Right atrium auricular region (tissue), 2 donors: ENCODE results near the gene GRM8. TPM values are rescaled to one million over a fixed set of nuclear protein-coding genes. Genes with fewer than 3 reads are reported as not detected.
"Not testable (repeated sequence)": the region's sequence is repeated elsewhere in the genome, so short reads cannot be mapped to it uniquely, and the experiment has no call there.

Experiments
- DNase-seq: peaks from one replicate; pipeline ENCODE4 v3.0.0-alpha.2; 2019; ENCODE audit warnings: low spot score
- H3K27ac ChIP-seq, 2 donors: fragments of 200-600 bp; sonication (generic); 1 replicate in 1 of 2; 2 replicates in 1 of 2; pipeline ENCODE4 v1.5.1; 2016 to 2019
- H3K27me3 ChIP-seq, 2 donors: fragments of 200-600 bp; sonication (generic); one replicate each; pipeline versions ENCODE4 v1.5.1 to v1.6.0; 2017 to 2019
- H3K36me3 ChIP-seq: fragments of 200-600 bp; sonication (generic); one replicate; pipeline ENCODE4 v1.5.1; 2016
- H3K4me1 ChIP-seq, 2 donors: fragments of 200-600 bp; sonication (generic); one replicate each; pipeline versions ENCODE4 v1.5.1 to v1.6.0; 2017 to 2019
- H3K4me3 ChIP-seq, 2 donors: fragments of 200-600 bp; sonication (generic); 1 replicate in 1 of 2; 2 replicates in 1 of 2; pipeline ENCODE4 v1.5.1; 2017 to 2019; ENCODE audit warnings: mild to moderate bottlenecking in 1 of 2, moderate library complexity in 1 of 2
- H3K9me3 ChIP-seq, 2 donors: fragments of 200-600 bp; sonication (generic); one replicate each; pipeline ENCODE4 v1.5.1; 2019
- CTCF ChIP-seq, 2 donors: fragments of 200-600 bp; sonication (generic); IDR thresholded peaks; one replicate each; pipeline ENCODE4 v1.5.1; 2019; ENCODE audit warnings: antibody characterized with exemption in 2 of 2
- total RNA-seq, 2 donors: library from RNA; depleted of rRNA; stranded (reverse); fragments of >200 nt; gene quantifications; one replicate each; pipeline ENCODE4 v1.1.0, GENCODE V29; 2016

GRM8 gene
- total RNA-seq, 2 donors from 2014 or later: not detected

- DNase-seq: no peak
- Histone ChIP-seq H3K27ac (no peak overlapping the region), H3K9me3 (no peaks in the 10 kb centered on the region), H3K27me3 (no peaks in the 10 kb centered on the region), H3K4me1 (no peaks in the 10 kb centered on the region), H3K4me3 (no peak overlapping the region), H3K36me3 (no peaks in the 10 kb centered on the region)
- no peak for TF ChIP-seq CTCF (IDR thresholded peaks at IDR 0.05)
Measured at GRCh38 chr7:126686474-126686873, 566.3 kb downstream of the GRM8 start.

GRCh38 chr7:126685596-126685995, 567.1 kb downstream of the GRM8 start:
- H3K27ac ChIP-seq: no peak overlapping the region

GRCh38 chr7:126685018-126685573, 567.6 kb downstream of the GRM8 start:
- H3K4me3 ChIP-seq: no peak overlapping the region
- H3K27me3 ChIP-seq: no peaks in the 10 kb centered on the region
- H3K4me1 ChIP-seq: no peaks in the 10 kb centered on the region
- no peak for DNase-seq
- no peak overlapping the region for H3K27ac ChIP-seq
- no peaks in the 10 kb centered on the region for H3K9me3 ChIP-seq
- TF ChIP-seq CTCF (IDR thresholded peaks at IDR 0.05): no peak
- no peaks in the 10 kb centered on the region for H3K36me3 ChIP-seq

More at GRCh38 chr7:126685596-126685995, 567.1 kb downstream of the GRM8 start:
- no peak for DNase-seq
- no peak for TF ChIP-seq CTCF (IDR thresholded peaks at IDR 0.05)
- H3K4me3 ChIP-seq: no peak overlapping the region
- H3K36me3 ChIP-seq: no peaks in the 10 kb centered on the region
- no peaks in the 10 kb centered on the region for H3K9me3 ChIP-seq
- no peaks in the 10 kb centered on the region for H3K27me3 ChIP-seq
- no peaks in the 10 kb centered on the region for H3K4me1 ChIP-seq

- Histone ChIP-seq H3K4me3 (no peak overlapping the region), H3K36me3 (no peaks in the 10 kb centered on the region), H3K9me3 (no peaks in the 10 kb centered on the region), H3K4me1 (no peaks in the 10 kb centered on the region), H3K27me3 (no peaks in the 10 kb centered on the region), H3K27ac (no peak overlapping the region)
- no peak for TF ChIP-seq CTCF (IDR thresholded peaks at IDR 0.05)
- no peak for DNase-seq
Measured at GRCh38 chr7:126682176-126682575, 570.6 kb downstream of the GRM8 start.

GRCh38 chr7:126668762-126669161, 584.0 kb downstream of the GRM8 start:
- not testable (repeated sequence) for H3K36me3 ChIP-seq, DNase-seq, H3K27ac ChIP-seq, H3K4me3 ChIP-seq, H3K27me3 ChIP-seq, H3K9me3 ChIP-seq, H3K4me1 ChIP-seq

- DNase-seq: no peak
- Histone ChIP-seq H3K9me3 (peaks cover 0 to 3% of the 10 kb centered on the region in 2 donors), H3K4me3 (no peak overlapping the region), H3K36me3 (no peaks in the 10 kb centered on the region), H3K27ac (no peak overlapping the region), H3K27me3 (no peaks in the 10 kb centered on the region), H3K4me1 (no peaks in the 10 kb centered on the region)
- TF ChIP-seq CTCF (IDR thresholded peaks at IDR 0.05): no peak
Measured at GRCh38 chr7:126668367-126668752, 584.4 kb downstream of the GRM8 start.
